ENCODE data around the gene FOXO6.

- TF ChIP-seq POLR2A (IDR thresholded peaks at IDR 0.05; ENCODE audit: low read depth, low read length) (no peak), POLR2AphosphoS5 (IDR thresholded peaks at IDR 0.05; ENCODE audit: low read depth, low read length) (no peak)
Measured at GRCh38 chr1:41392528-41392924, 31.3 kb downstream of the FOXO6 start.

All from GM12891 (cell line).